Heart right ventricle (tissue), 16 donors: ENCODE measurements around the gene IQCK. TPM values are rescaled to one million over a fixed set of nuclear protein-coding genes. Genes with fewer than 3 reads are reported as not detected.
A peak's percentile ranks its signal among the peaks of the same experiment; 100 is the strongest.

Source experiments
- ATAC-seq, 8 donors: fragments of 200-7000 bp; cut with Tn5 transposase; one replicate each; pipeline ENCODE4 v1.9.1; 2020; ENCODE audit warnings: mild to moderate bottlenecking in 8 of 8, moderate library complexity in 8 of 8, moderate number of reproducible peaks in 1 of 8
- DNase-seq, 2 donors: peaks; one replicate each; pipeline ENCODE4 v3.0.0-alpha.2; 2020
- H3K27ac ChIP-seq, 10 donors: fragments of 200-600 bp; sonication (generic) in 2 of 10; one replicate each; pipeline versions ENCODE4 v1.5.0 to v1.8.0; 2020 to 2022; ENCODE audit warnings: mild to moderate bottlenecking in 3 of 10
- H3K27me3 ChIP-seq, 7 donors: fragments of 200-600 bp; one replicate each; pipeline ENCODE4 v1.8.0; 2021 to 2022; ENCODE audit warnings: mild to moderate bottlenecking in 2 of 7
- H3K36me3 ChIP-seq, 9 donors: fragments of 200-600 bp; sonication (generic) in 1 of 9; one replicate each; pipeline versions ENCODE4 v1.5.0 to v1.8.0; 2020 to 2022; ENCODE audit warnings: mild to moderate bottlenecking in 2 of 9
- H3K4me1 ChIP-seq, 9 donors: fragments of 200-600 bp; sonication (generic) in 1 of 9; one replicate each; pipeline versions ENCODE4 v1.5.0 to v1.8.0; 2020 to 2022; ENCODE audit warnings: mild to moderate bottlenecking in 4 of 9
- H3K4me3 ChIP-seq, 10 donors: fragments of 200-600 bp; sonication (generic) in 2 of 10; one replicate each; pipeline versions ENCODE4 v1.5.0 to v1.8.0; 2020 to 2022; ENCODE audit warnings: mild to moderate bottlenecking in 7 of 10, moderate library complexity in 2 of 10
- H3K9me3 ChIP-seq, 11 donors: fragments of 200-600 bp in 10 of 11; sonication (generic) in 2 of 11; one replicate each; pipeline versions ENCODE4 v1.5.0 to v1.8.0; 2013 to 2022; ENCODE audit warnings: mild to moderate bottlenecking in 2 of 11, control low read depth in 1 of 11, moderate library complexity in 1 of 11
- WGBS, 2 donors: extraction: QIAGEN DNeasy Blood & Tissue Kit; methylation state at CpG; one replicate each; pipeline ENCODE4 v1.1.7; 2013; ENCODE audit warnings: inconsistent platforms in 1 of 2; 5-methylcytosine and 5-hydroxymethylcytosine counted together
- intact Hi-C, 10 donors: fragments of 100-400 bp; cut with DNase I; formaldehyde crosslinking; loops; one replicate each; pipeline versions ENCODE4 v1.11.1 to v1.14.2; 2022
- polyA plus RNA-seq, 2 donors: library from polyadenylated mRNA; stranded (reverse); fragments of 200-250 nt; gene quantifications; one replicate each; pipeline ENCODE4 v1.2.3, GENCODE V29; 2013
- total RNA-seq, 10 donors: library from RNA; stranded (reverse); fragmentation: NEBNext Ultra II Directional in 3 of 10; extraction: Animal tissue kit (Norgen Biotek cat#: 25700) in 3 of 10; gene quantifications; one replicate each; pipeline versions ENCODE4 v1.2.1 to v1.2.4, GENCODE V29; 2021 to 2023
- TF ChIP-seq, protein P1 (sequence below), 9 donors: fragments of 200-600 bp; sonication (generic) in 2 of 9; IDR thresholded peaks; one replicate each; pipeline versions ENCODE4 v1.5.0 to v1.8.0; 2021 to 2022; ENCODE audit warnings: antibody characterized with exemption in 9 of 9, mild to moderate bottlenecking in 5 of 9, moderate library complexity in 1 of 9
- donor health status: Arrhythmogenic right ventricular cardiomyopathy.
- donor health status: ischemic (EF 13 %, LVEDD 7.1; RV severe dilation, severe dysfunction).
- donor health status: healthy with polysubstance abuse.
- donor health status: DM: no; HTN: yes; CAD: no.
- donor health status: DM: no; HTN: no; CAD: no.
- donor health status: ischemic (EF 25% LVEDD 6.9; RV normal size, moderate dysfunction).
- donor health status: ischemic (EF 25% LVEDD 5.7; RV mildly dilated, moderate dysfunction).
- donor health status: healthy.
- donor health status: DM: yes; HTN: yes; CAD: no.
- donor health status: Ischemic cardiomyopathy.
- donor health status: ischemic (EF 35%, LVEDD 5.7; RV mildly dilated, moderate dysfunction).
- donor health status: nonischemic (EF 11% LVEDD 7.7; RV severe dilation, severe dysfunction).
- donor health status: DM: yes; HTN: yes; CAD: no.
- donor health status: PGD.
- donor health status: ischemic (EF 29% LVEDD 5.4; RV normal size, mild dysfunction).
- donor health status: nonischemic (EF 23%, LVEDD 6.1; RV moderate dilation, normal function).

Gene IQCK
- total and polyA plus RNA-seq, 12 donors: 5.5 to 11.7 (median 7.4) TPM

DNA sequence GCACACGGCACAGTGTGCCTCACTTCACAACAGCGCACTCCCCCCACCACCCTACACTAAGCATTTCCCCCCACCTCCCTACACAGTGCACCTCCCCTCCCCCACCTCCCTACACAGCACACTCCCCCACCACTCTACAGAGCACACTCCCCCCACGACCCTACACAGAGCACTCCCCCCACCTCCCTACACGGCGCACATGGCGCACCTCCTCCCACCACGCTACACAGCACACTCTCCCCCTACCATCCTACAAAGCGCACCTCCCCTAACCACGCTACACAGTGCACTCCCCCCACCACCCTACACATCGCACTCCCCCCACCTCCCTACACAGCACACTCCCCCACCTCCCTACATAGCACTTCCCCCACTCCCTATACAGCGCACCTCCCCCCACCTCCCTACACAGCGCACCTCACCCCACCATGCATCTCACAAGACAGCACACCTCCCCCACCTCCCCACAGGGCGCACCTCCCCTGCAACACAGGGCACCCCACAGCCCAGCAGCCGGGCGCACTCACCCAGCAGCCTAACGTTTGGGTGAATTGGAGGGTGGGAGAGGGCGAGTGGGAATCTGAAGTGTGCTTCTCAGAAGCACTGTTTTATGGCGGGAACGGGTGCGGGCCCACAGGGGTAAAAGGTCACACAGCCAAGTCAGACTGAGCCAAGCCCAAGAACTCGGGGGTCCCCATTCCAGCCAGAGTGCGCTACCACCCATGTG, 10.3 kb upstream of the IQCK start:
- H3K9me3 ChIP-seq: no peaks in the 10 kb centered on the region
- WGBS, 2 donors: 85 to 87% methylated on average over 22 of the region's 22 CpGs
- peaks cover 0 to 78% (median 10%) of the 10 kb centered on the region in 9 donors for H3K36me3 ChIP-seq
- peaks cover 0 to 71% (median 29%) of the 10 kb centered on the region in 9 donors for H3K4me1 ChIP-seq
- H3K27me3 ChIP-seq: no peaks in the 10 kb centered on the region
- H3K27ac ChIP-seq: peak overlapping the region in 8 of 10 donors; percentile 5 to 85 (median 76)
- H3K4me3 ChIP-seq: no peak overlapping the region
- no peak for ATAC-seq
- no peak for DNase-seq
- TF ChIP-seq, protein P1, sequence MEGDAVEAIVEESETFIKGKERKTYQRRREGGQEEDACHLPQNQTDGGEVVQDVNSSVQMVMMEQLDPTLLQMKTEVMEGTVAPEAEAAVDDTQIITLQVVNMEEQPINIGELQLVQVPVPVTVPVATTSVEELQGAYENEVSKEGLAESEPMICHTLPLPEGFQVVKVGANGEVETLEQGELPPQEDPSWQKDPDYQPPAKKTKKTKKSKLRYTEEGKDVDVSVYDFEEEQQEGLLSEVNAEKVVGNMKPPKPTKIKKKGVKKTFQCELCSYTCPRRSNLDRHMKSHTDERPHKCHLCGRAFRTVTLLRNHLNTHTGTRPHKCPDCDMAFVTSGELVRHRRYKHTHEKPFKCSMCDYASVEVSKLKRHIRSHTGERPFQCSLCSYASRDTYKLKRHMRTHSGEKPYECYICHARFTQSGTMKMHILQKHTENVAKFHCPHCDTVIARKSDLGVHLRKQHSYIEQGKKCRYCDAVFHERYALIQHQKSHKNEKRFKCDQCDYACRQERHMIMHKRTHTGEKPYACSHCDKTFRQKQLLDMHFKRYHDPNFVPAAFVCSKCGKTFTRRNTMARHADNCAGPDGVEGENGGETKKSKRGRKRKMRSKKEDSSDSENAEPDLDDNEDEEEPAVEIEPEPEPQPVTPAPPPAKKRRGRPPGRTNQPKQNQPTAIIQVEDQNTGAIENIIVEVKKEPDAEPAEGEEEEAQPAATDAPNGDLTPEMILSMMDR (IDR thresholded peaks at IDR 0.05): no peak
- intact Hi-C loops: loop anchor here in 1 of 10 donors (10.0 kb wide), 1 partner anchor 63 kb away; no protein-coding TSS in a partner anchor

DNA sequence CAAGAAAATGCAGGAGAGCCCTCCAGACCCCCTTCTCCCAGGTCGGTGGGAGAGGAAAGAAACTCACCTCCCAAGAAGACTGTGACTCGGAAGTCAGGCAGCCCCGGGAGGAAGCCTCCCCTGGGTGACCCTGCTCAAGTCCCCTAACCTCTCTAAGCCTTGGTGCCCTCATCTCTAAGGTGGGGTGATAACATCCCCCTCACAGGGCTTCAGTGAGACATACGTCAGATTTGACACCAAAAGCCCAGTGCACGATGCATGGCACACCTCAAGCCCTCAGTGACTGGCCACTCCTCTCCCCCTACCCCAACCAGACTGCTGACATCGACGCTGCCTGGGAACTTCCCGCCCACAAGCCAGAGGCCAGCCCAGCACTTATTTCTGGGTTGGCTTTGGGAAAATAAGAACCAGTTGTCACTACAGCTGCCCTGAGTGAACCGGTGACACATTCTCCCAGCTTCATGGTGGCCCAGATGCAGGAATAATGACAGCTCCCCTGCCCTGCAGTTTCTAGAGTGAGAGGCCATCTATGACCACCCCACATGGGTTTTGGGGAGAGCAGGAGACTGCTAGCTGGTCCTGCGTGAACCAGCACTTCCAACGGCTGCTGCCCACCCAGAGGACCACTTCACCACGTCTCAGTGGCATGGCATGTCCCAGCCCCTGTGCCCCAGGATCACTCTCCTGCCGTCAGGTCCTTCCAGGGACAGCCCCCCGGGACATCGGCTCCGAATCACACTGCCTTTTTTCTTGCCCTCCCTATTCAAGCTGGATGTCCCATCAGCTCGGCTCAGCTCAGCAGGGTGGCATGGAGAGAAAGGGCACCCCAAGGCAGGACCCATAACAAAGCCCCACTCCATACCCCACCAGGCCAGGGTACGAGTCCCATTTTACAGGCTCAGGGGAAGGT, 9.5 kb upstream of the IQCK start:
- peak in 1 of 2 donors; percentile 51 for DNase-seq
- WGBS, 2 donors: 76 to 82% methylated on average over 18 of the region's 18 CpGs
- Histone ChIP-seq H3K9me3 (no peaks in the 10 kb centered on the region), H3K36me3 (peaks cover 0 to 78% (median 10%) of the 10 kb centered on the region in 9 donors), H3K27me3 (no peaks in the 10 kb centered on the region), H3K27ac (peak overlapping the region in 9 of 10 donors; percentile 5 to 87 (median 76)), H3K4me3 (no peak overlapping the region), H3K4me1 (peaks cover 0 to 63% (median 29%) of the 10 kb centered on the region in 9 donors)
- ATAC-seq: peak in 3 of 8 donors; percentile 17 to 34 (median 20)
- intact Hi-C loops: loop anchor here in 1 of 10 donors (10.0 kb wide), 1 partner anchor 64 kb away; no protein-coding TSS in a partner anchor
- TF ChIP-seq, protein P1 (IDR thresholded peaks at IDR 0.05): no peak

DNA sequence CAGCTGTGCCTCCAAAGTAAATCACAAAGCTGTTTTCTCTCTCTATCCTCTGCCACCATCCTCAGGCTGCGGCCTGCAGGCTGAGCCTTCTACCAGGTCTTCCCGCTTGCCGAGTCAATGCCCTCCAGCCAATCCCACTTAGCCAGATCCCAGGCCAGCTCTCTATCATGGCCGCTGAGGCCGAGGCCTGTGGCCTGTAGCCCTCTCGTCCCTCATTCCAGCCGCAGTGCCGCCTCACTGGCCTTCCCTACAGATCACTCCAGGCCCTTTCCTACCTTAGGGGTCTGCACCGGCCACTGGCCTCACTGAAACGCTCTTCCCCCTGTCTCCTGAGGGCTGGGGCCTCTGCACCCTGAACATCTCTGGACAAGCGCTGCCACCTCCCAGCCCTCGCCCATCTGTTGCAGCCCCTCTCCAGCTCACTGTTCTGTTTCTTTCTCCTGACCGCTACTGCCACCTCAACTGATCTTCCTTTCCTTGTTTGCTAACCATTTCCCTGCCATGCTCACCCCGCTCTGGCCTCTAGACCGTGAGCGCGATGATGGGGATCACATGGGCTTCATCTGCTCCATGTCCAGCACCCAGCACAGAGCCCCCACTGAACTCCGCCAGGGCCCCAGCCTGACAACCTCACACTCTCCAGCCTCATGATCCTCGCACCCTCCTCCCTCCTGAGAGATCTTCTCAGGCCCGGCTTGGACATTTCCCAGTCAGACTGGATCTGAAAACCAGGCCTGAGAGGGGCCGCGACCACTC, 8.5 kb upstream of the IQCK start:
- ATAC-seq: no peak
- Histone ChIP-seq H3K36me3 (peaks cover 0 to 78% (median 12%) of the 10 kb centered on the region in 9 donors), H3K27me3 (no peaks in the 10 kb centered on the region), H3K27ac (peak overlapping the region; percentile 52 to 87 (median 76)), H3K4me3 (no peak overlapping the region), H3K9me3 (no peaks in the 10 kb centered on the region), H3K4me1 (peaks cover 0 to 55% (median 29%) of the 10 kb centered on the region in 9 donors)
- DNase-seq: no peak
- 89 to 92% methylated on average over 22 of the region's 22 CpGs for whole genome bisulfite sequencing, 2 donors
- intact Hi-C loops: loop anchor here in 4 of 10 donors (5.0 to 10.0 kb wide), 3 partner anchors 65 to 175 kb away; partner anchors contain the start of gene GPRC5B (in 1 of the 4)
- TF ChIP-seq, protein P1 (IDR thresholded peaks at IDR 0.05): no peak
